ENCODE results near the gene PGM3. TPM values are rescaled to one million over a fixed set of nuclear protein-coding genes. Genes with fewer than 3 reads are reported as not detected.
A peak's percentile ranks its signal among the peaks of the same experiment; 100 is the strongest.

The PGM3 gene
- total RNA-seq, 2 donors from 2014 or later: 78.3 to 101 TPM

DNA sequence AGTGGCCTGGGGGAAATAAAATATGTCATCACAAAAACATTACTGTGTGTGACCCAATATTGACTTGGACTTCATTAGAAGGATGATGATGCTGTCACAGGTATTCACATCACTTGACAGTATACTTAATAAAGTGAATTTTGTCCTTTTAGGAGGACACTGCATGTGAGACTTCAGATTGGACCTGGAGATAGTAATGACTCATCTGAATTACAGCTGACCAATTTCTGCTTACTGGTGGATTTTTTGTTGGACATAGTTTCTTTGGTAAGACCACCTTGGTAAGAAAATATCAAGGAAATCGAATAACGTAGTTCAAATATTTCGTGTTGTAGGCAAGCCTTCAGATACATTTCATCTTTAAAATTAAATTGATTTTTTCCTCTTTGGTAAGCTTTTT, 68.5 kb downstream of the PGM3 start:
- peak overlapping the region; percentile 1 for H3K27ac Mint-ChIP-seq
- H3K4me3 Mint-ChIP-seq: no peak overlapping the region
- Histone ChIP-seq H3K27ac (ENCODE audit: low read depth, low read length) (no peak overlapping the region), H3K36me3 (ENCODE audit: control insufficient read depth, insufficient read depth, low read length) (peaks cover 91% of the 10 kb centered on the region), H3K9ac (ENCODE audit: extremely low read depth, low read length, poor library complexity, severe bottlenecking) (no peak overlapping the region), H3K4me1 (ENCODE audit: control insufficient read depth, insufficient read depth, low read length) (no peaks in the 10 kb centered on the region), H3K4me3 (ENCODE audit: low read length) (no peak overlapping the region), H3K27me3 (ENCODE audit: control insufficient read depth, insufficient read depth, low read length, poor library complexity, severe bottlenecking) (no peaks in the 10 kb centered on the region), H3K9me3 (ENCODE audit: control insufficient read depth, low read length) (no peaks in the 10 kb centered on the region)
- no peaks in the 10 kb centered on the region for H3K9me3 Mint-ChIP-seq
- peaks cover 54% of the 10 kb centered on the region for H3K36me3 Mint-ChIP-seq (ENCODE audit: low read depth)
- peaks cover 3% of the 10 kb centered on the region for H3K4me1 Mint-ChIP-seq
- H3K27me3 Mint-ChIP-seq (ENCODE audit: insufficient read depth): no peaks in the 10 kb centered on the region
- no peak for DNase-seq
- 90 to 100% methylated on average over 2 to 3 of the region's 3 CpGs for WGBS, 2 experiments (ENCODE audit: insufficient coverage in 1 of 2, insufficient read length in 1 of 2)
- TF ChIP-seq, protein P1, sequence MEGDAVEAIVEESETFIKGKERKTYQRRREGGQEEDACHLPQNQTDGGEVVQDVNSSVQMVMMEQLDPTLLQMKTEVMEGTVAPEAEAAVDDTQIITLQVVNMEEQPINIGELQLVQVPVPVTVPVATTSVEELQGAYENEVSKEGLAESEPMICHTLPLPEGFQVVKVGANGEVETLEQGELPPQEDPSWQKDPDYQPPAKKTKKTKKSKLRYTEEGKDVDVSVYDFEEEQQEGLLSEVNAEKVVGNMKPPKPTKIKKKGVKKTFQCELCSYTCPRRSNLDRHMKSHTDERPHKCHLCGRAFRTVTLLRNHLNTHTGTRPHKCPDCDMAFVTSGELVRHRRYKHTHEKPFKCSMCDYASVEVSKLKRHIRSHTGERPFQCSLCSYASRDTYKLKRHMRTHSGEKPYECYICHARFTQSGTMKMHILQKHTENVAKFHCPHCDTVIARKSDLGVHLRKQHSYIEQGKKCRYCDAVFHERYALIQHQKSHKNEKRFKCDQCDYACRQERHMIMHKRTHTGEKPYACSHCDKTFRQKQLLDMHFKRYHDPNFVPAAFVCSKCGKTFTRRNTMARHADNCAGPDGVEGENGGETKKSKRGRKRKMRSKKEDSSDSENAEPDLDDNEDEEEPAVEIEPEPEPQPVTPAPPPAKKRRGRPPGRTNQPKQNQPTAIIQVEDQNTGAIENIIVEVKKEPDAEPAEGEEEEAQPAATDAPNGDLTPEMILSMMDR (conservative IDR thresholded peaks at IDR 0.05): no peak

DNA sequence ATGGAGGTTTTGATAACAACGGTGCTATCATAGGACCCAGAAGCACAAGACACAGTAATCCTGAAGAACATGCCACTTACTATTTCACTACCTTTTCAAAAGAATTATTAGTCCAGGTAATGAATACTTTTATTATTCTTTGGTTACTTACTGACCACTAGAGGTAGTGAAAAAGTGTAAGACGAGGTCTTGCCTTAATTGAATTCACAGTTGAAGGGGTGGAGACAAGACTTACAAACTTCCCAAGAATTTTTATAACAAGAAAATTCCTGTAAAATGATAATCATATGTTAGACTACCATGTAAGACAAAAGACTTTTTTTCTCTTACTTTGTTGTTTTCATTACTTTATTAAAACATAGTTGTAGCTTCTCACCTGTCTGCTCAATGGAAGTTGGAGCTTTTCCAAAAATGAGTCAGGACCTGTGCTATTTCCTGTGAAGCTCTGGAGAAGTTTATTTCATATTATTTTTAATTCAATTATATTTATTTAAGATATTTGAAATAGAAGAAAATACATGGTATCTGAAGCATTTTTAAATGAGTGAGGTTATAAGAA, 73.2 kb downstream of the PGM3 start:
- 79% methylated on average over 2 of the region's 2 CpGs; no CpG with 5 or more reads in 1 of the 2 experiments for WGBS, 2 experiments (ENCODE audit: insufficient coverage in 1 of 2, insufficient read length in 1 of 2)
- Histone ChIP-seq H3K27ac (ENCODE audit: low read depth, low read length) (no peak overlapping the region), H3K9ac (ENCODE audit: extremely low read depth, low read length, poor library complexity, severe bottlenecking) (no peak overlapping the region), H3K27me3 (ENCODE audit: control insufficient read depth, insufficient read depth, low read length, poor library complexity, severe bottlenecking) (no peaks in the 10 kb centered on the region), H3K4me1 (ENCODE audit: control insufficient read depth, insufficient read depth, low read length) (no peaks in the 10 kb centered on the region), H3K36me3 (ENCODE audit: control insufficient read depth, insufficient read depth, low read length) (peaks cover 72% of the 10 kb centered on the region), H3K4me3 (ENCODE audit: low read length) (no peak overlapping the region), H3K9me3 (ENCODE audit: control insufficient read depth, low read length) (no peaks in the 10 kb centered on the region)
- Mint-ChIP-seq H3K9me3 (no peaks in the 10 kb centered on the region), H3K4me1 (peaks cover 1% of the 10 kb centered on the region), H3K4me3 (no peak overlapping the region), H3K36me3 (ENCODE audit: low read depth) (peaks cover 36% of the 10 kb centered on the region), H3K27ac (no peak overlapping the region), H3K27me3 (ENCODE audit: insufficient read depth) (no peaks in the 10 kb centered on the region)
- DNase-seq: no peak
- TF ChIP-seq, protein P1 (conservative IDR thresholded peaks at IDR 0.05): no peak

DNA sequence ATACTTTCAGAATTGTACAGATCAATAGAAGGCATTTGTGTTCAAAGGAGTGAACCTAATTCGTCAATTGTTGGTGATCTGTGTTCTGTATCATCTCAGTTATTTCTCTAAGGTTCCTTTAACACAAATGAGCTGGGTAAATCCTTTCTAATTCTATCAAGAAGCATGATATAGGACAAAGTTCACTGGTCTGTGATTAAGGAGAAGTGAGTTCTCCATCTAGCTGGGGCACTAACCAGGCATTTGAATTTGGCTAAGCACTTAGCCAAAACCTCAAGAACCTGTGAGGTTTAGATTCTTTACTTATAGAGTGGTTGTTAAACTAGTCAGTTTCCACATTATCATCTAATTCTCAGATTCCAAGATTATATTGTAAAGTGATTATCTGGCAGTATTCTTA, 75.3 kb downstream of the PGM3 start:
- Histone ChIP-seq H3K9me3 (ENCODE audit: control insufficient read depth, low read length) (no peaks in the 10 kb centered on the region), H3K36me3 (ENCODE audit: control insufficient read depth, insufficient read depth, low read length) (peaks cover 63% of the 10 kb centered on the region), H3K4me3 (ENCODE audit: low read length) (no peak overlapping the region), H3K4me1 (ENCODE audit: control insufficient read depth, insufficient read depth, low read length) (no peaks in the 10 kb centered on the region), H3K27ac (ENCODE audit: low read depth, low read length) (no peak overlapping the region), H3K9ac (ENCODE audit: extremely low read depth, low read length, poor library complexity, severe bottlenecking) (no peak overlapping the region), H3K27me3 (ENCODE audit: control insufficient read depth, insufficient read depth, low read length, poor library complexity, severe bottlenecking) (no peaks in the 10 kb centered on the region)
- no peak for DNase-seq
- Mint-ChIP-seq H3K27ac (no peak overlapping the region), H3K4me3 (no peak overlapping the region), H3K4me1 (peaks cover 1% of the 10 kb centered on the region), H3K27me3 (ENCODE audit: insufficient read depth) (no peaks in the 10 kb centered on the region), H3K36me3 (ENCODE audit: low read depth) (peaks cover 25% of the 10 kb centered on the region), H3K9me3 (no peaks in the 10 kb centered on the region)
- TF ChIP-seq, protein P1 (conservative IDR thresholded peaks at IDR 0.05): no peak
- WGBS, 2 experiments (ENCODE audit: insufficient coverage in 1 of 2, insufficient read length in 1 of 2): 90% methylated on average over 1 of the region's 1 CpG; no CpG with 5 or more reads in 1 of the 2 experiments

Other genes starting within 250 kb of the PGM3 start
- gene UBE3D, start 127.4 kb downstream of the PGM3 start, total RNA-seq: 10 to 100 TPM; 16.2 to 18.0 TPM
- 10 to 100 TPM; 32.2 to 36.0 TPM for gene DOP1A, start 125.6 kb downstream of the PGM3 start, total RNA-seq
- 1 to 10 TPM; 6.0 to 8.1 TPM for gene RWDD2A, start 92 bp upstream of the PGM3 start, total RNA-seq
- gene ME1, start 237.8 kb upstream of the PGM3 start, total RNA-seq: 10 to 100 TPM in 1 of 2 donors, 1 to 10 TPM in 1; 7.5 to 15.4 TPM

Data from endodermal cell (in vitro differentiated cells).